ENCODE results near the gene WDPCP.

- TF ChIP-seq CTCF (IDR thresholded peaks at IDR 0.05) (no peak), POLR2A (IDR thresholded peaks at IDR 0.05) (no peak)
Measured at GRCh38 chr2:63343397-63344109, 244.7 kb downstream of the WDPCP start.
